Measurements from ENCODE around the gene TSPO2.
"Not testable (repeated sequence)": the region's sequence is repeated elsewhere in the genome, so short reads cannot be mapped to it uniquely, and the experiment has no call there.

TSPO2 gene, protein sequence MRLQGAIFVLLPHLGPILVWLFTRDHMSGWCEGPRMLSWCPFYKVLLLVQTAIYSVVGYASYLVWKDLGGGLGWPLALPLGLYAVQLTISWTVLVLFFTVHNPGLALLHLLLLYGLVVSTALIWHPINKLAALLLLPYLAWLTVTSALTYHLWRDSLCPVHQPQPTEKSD

DNA sequence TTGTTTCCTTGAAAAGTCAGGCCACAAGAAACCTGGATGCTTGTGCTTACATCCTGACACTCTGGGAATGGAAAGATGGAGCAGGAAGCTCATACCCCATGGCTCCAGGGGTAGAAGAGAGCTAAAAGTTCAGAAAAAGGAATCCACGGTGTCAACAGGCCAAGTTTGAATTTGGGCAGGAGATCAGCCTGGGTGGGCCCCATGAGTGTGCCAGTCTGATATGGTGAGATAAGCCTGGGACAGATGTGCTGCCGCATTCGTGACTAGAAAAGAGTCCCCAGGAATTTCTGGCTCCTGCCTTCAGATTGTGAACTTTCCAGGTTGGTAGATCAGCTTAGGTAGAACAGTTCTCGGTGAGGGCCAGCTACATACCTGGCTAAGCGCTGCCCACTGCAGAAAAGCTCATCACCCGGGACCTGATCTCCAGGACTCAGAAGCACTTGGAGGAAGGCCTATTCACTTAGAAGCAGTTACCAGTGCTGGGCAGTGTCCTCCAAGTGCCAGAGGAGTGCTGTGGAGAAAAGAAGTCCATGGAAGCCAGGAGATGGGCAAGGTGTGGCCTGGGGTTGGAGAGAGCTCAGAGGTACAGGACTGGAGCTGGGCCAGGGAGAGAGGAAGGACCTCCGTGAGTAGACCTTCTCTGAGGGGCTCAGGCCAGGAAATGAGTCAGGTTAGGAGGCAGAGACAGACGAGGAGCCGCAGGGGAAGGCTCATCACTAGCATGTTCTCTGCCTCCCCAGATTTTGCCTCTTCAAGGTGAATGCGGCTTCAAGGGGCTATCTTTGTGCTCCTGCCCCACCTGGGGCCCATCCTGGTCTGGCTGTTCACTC, at the start of gene TSPO2:
Gene TSPO2, plus strand, starts transcription at position 242 of the 830 bp plus-strand sequence. Its CDS starts 519 bp downstream, at position 761.
- FAIRE-seq = no peak

DNA sequence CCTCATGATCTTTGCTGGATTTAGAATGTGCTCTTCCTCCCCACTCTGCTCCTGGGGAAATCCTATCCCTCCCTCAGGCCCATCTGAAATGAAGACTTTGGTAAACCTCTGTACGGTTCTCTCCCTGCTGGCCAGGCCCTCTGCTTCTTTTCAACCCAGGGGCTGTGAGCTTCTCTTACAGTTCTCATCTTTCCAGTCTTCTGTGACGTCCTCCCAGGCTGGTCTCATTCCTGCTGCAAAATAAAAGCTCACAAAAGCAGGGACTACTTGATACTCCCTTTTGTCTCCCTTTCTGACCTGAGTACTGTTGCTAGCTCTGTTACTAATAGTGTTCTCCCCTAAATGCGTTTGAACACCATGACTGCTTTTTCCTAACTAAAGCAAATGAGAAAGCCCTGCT, 49.5 kb upstream of the TSPO2 start:
- no peak for FAIRE-seq

DNA sequence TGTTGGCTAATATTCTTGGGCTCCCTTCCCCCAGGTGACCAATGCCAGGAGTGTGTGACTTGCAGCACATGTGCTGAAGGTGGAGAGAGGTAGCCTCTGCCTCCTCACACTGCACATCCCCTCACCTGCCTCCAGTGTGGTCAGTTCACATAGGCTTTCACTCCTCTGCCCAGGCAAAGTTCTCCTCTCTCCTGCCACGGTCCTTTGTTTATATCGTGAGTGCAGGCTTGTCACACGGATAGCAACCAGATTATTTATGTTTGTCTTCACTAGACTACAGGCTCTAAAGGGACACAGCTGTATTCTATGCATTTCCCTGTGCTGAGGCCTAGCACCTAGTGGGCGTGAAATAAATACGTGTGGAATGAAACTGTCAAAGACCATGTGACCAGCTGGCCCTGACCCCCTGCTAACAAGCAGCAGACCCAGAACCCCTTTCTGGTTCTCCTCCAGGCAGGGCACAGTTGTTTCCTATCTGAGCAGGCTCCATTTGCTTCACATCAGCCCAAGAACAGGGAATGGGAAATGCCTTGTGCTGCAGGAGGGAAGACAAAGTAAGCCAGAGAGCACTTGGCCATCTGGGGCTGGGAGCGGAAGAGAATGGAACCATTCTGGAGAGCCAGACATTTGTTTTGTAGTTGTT, 45.6 kb upstream of the TSPO2 start:
- no peak for FAIRE-seq

DNA sequence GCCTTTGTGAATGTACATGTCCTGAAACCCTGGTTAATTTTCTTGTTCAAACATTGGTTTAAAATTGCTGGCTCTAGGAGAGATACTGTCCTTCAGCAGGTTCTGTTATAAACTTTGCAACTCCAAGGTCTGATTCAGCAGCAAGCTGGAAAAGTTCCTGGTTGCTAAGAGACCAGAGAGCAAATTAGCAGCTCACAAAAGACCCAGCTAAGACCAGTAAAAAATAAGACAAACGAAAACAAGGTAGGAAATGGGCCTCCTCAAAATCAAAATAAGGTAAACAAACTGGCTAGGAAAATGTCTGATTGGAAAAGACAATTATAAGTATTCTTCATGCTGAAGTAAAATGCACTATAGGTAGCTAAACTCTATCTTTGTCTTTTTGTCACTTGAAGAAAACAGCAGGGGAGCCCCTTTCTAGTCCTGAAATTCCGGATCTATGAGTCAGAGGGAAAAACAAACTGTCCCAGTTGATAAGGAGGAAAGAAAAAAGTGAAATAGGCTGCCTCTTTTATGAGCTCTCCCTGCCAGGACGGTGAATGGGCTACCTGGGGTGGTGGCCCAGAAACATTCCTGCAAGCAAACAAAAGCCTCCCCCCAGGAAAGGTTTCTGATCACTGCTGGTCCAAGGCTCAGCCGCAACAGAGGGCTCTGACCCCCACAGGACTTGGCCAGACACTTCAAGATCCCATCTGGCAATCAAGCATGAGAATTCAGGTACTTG, 44.9 kb upstream of the TSPO2 start:
- FAIRE-seq = peak; percentile 30

DNA sequence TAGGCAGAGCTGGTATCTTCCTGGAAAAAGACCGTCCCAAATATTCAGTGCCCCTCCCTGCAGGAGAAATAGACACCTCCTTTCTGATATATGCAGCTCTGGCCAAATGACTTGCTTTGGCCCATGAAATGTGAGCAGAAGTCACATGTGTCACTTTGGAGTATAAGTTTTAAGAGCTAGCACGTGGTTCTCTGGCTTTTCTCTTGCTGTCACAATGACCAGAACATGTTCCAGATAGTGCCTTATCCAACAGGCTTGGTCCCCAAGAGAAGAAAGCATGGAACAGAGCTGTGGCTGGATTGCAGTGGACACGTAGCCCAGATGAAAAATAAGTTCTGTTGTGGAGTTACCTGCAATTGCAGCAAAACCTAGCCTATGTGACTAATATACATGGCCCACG, 43.6 kb upstream of the TSPO2 start:
- FAIRE-seq = no peak

DNA sequence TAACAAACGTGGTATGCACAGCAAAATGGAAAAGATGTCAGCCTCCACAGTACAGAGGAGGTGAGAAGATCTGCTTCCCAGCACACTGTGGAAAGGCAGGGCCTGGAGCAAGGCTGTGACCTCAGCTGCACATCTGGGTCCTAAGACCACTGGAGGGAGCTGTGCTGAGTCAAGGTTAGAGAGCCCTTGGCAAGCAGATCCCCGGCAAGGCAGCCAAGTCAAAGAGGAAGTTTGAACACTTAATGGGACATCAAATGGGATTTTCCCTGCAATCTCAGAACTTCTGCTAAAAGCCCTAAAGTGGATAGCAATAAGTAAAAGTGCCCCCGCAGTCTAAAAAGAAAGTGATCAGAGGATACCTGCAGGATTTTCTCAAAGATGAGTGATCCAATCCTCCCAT, 42.7 kb upstream of the TSPO2 start:
- no peak for FAIRE-seq

DNA sequence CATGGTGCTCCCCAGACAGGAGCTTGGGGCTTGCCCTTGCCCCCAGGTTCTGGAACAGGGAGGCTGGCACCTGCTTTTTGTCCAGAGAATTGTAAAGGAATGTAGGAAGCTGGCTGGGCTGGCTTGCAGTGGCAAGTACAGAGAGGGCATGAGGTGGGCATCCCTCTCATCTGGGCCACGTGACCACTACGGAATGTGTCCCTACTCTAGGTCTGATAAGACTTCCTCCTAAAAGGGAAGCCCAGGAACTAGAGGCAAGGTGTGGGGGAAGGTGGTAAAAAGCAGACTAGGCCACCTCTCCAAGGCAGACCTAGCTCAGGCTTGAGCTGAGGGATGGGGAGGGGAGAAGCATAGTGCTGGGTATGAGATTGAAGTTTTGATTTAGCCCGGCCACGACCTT, 42.0 kb upstream of the TSPO2 start:
- FAIRE-seq = no peak

DNA sequence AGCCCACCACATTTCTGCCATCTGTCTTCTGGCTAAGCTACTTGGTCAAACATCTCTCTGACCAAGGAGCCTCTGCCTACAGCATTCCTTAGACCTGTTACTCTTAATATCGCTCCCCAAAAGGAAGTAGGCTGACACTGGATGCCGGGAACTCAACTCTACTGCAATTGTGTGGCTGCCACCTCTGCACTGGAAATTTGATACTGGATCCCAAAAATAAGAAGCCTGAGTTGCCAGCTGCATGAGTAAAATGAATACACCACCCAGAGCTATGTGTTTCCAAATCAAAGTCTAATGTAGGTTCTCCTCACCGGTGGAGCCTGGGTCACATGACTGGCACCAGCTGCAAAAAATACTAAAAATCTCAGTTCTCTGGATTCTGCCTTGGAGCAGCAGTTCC, 40.1 kb upstream of the TSPO2 start:
- no peak for FAIRE-seq

DNA sequence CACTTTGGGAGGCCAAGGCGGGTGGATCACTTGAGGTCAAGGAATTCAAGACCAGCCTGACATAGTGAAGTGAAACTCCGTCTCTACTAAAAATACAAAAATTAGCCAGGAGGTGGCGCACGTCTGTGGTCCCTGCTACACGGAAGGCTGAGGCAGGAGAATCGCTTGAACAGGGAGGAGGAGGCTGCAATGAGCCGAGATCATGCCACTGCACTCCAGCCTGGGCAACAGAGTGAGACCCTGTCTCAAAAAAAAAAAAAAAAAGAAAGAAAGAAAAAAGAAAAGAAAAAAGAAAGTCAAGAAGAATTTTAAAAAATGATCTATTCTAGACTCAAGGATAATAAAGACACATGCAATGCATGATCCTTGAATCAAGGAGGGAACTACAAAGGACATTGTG, 36.0 kb upstream of the TSPO2 start:
- FAIRE-seq = peak; percentile 86

DNA sequence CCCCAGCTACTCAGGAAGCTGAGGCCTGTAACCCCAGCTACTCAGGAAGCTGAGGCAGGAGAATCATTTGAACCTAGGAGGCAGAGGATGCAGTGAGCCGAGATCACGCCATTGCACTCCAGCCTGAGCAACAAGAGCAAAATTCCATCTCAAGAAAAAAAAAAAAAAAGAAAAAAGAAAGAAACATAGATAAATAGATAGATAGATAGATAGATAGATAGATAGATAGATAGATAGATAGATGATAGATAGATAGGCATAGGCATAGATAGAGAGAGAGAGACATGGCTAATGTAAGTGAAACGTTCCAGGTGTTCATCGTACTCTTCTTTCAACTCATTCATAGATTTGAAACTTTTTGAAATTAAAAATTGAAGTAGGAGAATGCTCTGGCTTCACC, 35.3 kb upstream of the TSPO2 start:
- FAIRE-seq = not testable (repeated sequence)

DNA sequence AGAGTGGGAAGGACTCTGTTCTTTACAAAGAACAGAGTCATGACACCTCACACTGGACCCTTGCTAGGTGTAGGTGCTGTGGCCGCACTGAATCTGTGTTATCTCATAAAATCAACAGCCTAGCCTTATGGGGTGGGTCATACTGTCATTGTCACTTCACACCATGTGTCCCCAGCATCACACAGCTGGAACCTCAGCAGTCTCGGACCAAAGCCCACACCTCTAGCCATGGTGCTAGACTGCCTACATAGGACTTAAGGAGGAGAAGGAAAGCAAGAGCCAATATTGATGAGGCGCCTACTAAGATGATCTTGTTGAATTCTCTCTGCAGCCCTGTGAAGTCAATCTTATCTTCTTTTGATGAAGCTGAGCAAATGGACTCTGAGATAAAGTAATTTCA, 34.3 kb upstream of the TSPO2 start:
- no peak for FAIRE-seq

DNA sequence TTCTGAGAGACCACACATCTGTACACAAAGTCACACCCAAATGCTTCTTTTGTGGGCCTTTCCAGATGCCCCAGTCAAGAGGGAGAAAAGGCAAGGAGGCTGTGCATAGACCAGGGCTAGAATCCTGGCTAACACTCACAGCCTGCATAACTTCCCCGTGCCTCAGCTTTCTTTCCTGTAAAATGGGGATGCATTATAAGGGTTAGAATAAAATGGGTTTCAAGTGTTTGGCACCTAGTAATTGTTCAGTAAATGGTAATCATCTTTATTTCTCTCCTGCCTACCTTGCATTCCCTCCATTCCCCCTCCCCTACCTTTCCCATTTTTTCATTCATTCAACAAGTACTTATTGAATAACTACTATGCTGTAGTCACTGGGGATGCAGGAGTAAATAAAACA, 32.6 kb upstream of the TSPO2 start:
- no peak for FAIRE-seq

DNA sequence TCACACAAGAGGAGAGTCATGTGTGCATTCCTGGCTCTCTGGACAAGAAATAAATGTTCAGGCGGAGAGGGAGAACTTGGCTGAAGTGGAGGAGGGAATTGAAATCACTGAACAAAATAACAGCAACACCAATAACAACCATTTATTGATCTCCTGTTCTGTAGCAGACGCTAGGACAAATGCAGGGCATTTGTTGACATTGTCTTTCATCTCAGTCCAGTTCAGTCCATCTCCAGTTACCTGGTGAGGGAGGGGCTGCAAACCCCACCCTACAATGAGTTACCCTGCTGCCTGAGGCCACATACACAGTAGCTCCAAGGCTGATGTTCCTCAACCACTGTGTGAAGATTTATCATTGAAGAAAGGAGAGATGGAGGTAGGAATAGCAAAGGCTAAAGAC, 30.6 kb upstream of the TSPO2 start:
- FAIRE-seq = no peak

DNA sequence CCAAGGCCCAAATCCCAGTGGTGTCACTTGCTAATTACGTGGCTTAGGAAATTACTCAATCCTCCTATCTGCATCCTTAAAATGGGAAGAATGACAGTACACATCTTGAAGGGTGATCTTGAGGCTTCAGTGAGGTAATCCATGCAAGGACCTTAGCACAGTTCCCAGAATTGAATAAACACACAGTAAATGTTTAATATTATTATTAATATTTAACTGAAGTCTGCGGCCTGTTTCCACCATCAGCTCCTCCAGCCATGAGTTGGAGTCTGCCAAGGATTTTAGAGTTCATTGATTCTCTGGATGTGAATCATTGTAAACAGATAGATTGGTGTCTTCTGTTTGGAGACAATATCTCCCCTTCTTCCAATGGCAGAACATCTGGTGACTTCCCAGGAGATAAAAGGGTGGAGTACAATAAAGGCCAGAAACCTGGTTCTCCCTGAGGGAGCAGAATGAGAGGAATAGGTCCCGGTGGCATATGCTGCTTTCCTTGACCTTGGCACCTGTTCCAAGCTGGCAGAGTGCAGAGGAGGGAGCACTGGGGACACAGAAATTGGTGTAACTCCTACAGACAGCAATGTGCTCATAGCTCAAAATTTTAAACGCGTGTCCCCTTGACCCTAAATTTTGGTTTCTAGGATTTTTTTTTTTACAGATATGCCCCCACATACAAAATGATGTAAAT, 28.7 kb upstream of the TSPO2 start:
- FAIRE-seq = no peak

DNA sequence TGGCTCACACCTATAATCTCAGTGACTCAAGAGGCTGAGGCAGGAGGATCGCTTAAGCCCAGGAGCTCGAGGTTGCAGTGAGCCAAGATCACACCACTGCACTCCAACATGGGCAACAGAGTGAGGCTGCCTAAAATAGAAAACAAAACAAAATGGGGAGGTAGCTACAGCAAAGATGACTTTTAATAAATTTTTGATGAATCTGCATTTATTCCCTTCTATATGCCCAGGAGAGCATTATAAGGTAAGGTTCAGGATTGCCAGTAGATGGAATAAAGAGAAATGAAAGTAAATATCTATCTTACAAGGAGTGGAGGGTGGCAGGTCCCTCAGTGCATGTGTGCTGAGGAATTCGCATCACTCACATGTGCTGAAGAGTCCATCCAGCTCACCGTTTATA, 27.5 kb upstream of the TSPO2 start:
- no peak for FAIRE-seq

DNA sequence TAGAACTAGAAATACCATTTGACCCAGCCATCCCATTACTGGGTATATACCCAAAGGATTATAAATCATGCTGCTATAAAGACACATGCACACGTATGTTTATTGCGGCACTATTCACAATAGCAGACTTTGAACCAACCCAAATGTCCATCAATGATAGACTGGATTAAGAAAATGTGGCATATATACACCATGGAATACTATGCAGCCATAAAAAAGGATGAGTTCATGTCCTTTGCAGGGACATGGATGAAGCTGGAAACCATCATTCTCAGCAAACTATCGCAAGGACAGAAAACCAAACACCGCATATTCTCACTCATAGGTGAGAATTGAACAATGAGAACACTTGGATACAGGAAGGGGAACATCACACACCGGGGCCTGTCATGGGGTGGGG, 26.4 kb upstream of the TSPO2 start:
- FAIRE-seq = not testable (repeated sequence)

DNA sequence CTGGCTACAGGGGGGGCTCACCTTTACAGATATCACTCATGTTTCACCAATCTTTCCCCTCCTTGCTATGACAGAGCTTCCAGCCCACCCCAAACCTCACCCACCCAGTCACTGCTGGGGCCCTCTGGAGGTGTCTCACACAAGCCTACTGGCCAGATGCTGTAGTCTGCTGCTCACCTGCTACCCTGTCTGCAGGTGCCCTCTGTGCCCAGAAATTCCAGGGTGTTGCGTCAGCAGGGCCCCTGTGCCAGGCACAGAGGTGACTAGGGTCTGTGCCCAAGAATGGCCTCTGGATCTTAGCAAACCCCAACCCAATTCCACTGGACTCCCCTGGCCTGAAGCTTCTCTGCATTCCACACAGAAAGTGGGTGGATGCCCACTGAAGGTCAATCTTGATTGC, 24.6 kb upstream of the TSPO2 start:
- no peak for FAIRE-seq

DNA sequence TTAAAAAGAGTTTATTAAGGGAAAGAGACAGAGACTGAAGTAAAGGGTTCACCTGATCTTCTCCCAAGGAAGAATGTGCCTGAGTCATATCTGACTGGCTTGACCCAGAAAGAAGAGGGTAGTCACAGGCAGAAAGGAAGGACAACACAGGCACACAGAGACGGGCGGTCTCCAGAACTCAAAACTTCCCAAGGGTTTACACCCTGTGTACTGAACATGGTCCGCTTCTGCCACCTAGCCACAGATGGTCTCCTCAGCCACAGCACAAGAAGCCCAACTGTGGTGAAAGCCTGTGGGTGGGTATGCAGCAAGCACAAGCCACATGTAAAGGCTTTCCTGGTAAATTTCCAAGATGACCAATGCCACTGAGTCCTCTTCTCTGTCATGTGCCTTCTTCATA, 20.4 kb upstream of the TSPO2 start:
- no peak for FAIRE-seq

DNA sequence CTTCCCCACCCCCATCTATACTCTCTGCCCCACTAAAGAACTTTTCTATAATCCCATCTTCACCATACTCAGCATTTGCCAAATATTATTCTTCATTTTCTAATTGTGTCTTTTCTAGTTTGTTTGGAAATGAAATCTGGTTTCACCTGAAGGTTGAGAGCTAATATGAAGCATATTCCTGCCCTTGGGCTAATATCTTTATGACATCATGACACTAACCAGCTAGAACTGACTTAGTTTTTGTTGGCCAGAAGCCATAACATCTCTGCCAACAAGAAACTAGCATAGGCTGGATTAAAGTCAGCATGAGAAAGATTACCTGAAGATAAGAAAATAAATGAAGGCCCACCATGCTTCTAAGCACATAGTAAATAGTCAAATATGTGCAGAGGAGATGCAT, 20.0 kb upstream of the TSPO2 start:
- no peak for FAIRE-seq

DNA sequence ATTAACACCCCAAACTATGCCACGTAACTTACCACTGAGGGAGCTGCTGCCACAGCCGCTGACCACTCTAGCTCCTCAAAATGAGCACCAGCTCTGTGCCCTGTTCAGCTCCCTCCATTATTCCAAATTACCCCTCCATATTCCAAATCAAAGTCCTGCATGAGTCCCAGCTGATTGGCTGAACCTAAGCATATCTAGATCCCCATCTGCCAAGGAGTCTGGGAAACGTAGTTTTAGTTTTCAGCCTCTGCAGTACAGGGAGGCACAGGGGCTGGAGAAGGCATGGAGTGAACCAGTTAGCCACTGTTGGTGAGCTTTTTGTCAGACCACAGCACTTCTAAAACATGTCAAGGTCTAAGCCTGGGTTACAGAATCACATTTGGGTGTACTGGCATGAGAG, 19.2 kb upstream of the TSPO2 start:
- no peak for FAIRE-seq

DNA sequence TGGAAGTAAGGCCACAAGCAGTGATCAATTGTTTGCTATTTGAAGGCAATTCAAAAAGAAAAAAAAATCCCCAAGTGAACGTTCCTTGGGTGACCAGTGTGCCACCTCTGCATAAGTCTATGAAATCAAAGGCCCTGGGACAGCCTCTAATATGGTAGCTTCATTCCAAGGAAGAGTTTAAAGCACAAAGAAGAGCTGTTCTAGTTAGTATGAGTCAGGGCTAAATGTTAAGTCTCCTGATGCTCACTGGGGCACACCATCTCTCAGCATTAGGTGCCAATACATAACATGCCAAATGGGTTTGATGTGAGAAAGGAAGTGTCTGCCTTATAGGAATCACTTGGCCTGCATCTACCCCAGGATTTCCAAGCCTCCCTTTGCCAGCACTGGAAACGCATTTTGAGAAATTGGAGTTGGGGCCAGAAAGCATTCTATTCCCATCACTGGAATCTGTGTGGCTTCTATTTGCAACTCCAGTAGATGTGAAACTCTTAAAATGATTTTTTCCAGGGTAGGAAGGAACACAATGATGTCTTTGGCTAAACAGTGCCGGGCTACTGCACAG, 16.2 kb upstream of the TSPO2 start:
- FAIRE-seq = no peak

DNA sequence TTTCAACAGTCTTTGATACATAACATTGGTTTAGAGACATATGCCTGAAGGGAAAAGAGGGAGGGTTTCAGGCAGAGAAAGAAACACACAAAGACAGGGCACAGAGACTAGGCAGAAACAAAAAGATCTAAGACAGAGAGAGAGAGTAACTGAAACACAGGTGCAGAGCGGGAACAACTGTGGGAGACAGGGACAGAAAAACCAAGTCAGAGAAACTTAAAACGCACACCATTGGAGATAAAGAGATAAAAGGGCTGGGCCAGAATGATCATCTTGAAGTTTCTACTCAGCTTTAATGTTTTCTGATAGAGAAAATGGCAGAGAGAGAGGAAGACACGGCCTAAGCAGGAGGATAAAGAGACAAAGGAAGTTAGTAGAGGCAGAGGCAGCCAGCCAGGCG, 15.0 kb upstream of the TSPO2 start:
- no peak for FAIRE-seq

Measured in islet of Langerhans (tissue), 1 donor.